Uterus (tissue), 4 donors: ENCODE results near the gene ERC2. TPM values are rescaled to one million over a fixed set of nuclear protein-coding genes. Genes with fewer than 3 reads are reported as not detected.

Experiments
- DNase-seq, 2 donors: peaks; one replicate each; pipeline ENCODE4 v3.0.0-alpha.2; 2019 to 2020
- H3K27ac ChIP-seq, 2 donors: fragments of 200-600 bp; sonication (generic); 1 replicate in 1 of 2; 2 replicates in 1 of 2; pipeline ENCODE4 v1.5.1; 2016 to 2018
- H3K27me3 ChIP-seq, 2 donors: fragments of 200-600 bp; sonication (generic); one replicate each; pipeline ENCODE4 v1.5.1; 2018 to 2019; ENCODE audit warnings: control low read depth in 1 of 2
- H3K36me3 ChIP-seq, 2 donors: fragments of 200-600 bp; sonication (generic); one replicate each; pipeline ENCODE4 v1.5.1; 2019; ENCODE audit warnings: control low read depth in 1 of 2
- H3K4me1 ChIP-seq, 2 donors: fragments of 200-600 bp; sonication (generic); one replicate each; pipeline ENCODE4 v1.5.1; 2018 to 2019; ENCODE audit warnings: control low read depth in 1 of 2
- H3K4me3 ChIP-seq, 2 donors: fragments of 200-600 bp; sonication (generic); 1 replicate in 1 of 2; 2 replicates in 1 of 2; pipeline ENCODE4 v1.5.1; 2018 to 2019; ENCODE audit warnings: mild to moderate bottlenecking in 1 of 2
- H3K9me3 ChIP-seq, 2 donors: fragments of 200-600 bp; sonication (generic); one replicate each; pipeline ENCODE4 v1.5.1; 2019; ENCODE audit warnings: control low read depth in 1 of 2
- CTCF ChIP-seq, 4 experiments: fragments of 200-600 bp in 2 of 4; fragments of 450-650 bp in 2 of 4; sonication (generic) in 2 of 4; IDR thresholded peaks; one replicate each; pipeline ENCODE4 v1.5.1; 2016 to 2019; ENCODE audit warnings: antibody characterized with exemption in 4 of 4, mild to moderate bottlenecking in 2 of 4, moderate library complexity in 1 of 4
- POLR2A ChIP-seq, 2 donors: fragments of 450-650 bp; IDR thresholded peaks; one replicate each; pipeline ENCODE4 v1.6.1; 2016; ENCODE audit warnings: antibody characterized with exemption in 2 of 2, mild to moderate bottlenecking in 1 of 2, moderate library complexity in 1 of 2
- intact Hi-C: fragments of 100-400 bp; cut with DNase I; formaldehyde crosslinking; loops from one replicate; pipeline ENCODE4 v1.15.1; 2023; ENCODE audit warnings: low total_unique reads
- total RNA-seq, 4 donors: library from RNA; depleted of rRNA in 3 of 4; stranded (reverse); fragments of >200 nt in 3 of 4; gene quantifications; one replicate each; pipeline versions ENCODE4 v1.1.0 to v1.2.4, GENCODE V29; 2014 to 2023
- donor health status: DM: yes; HTN: yes; CAD: no.

ERC2 gene
- total RNA-seq, 4 donors from 2014 or later: 1.7 to 5.5 TPM; not detected in 2

GRCh38 chr3:55597641-55598040, 870.6 kb downstream of the ERC2 start:
- intact Hi-C loops: no loop called here
- no peak for DNase-seq
- TF ChIP-seq POLR2A (IDR thresholded peaks at IDR 0.05): no peak
- no peak for TF ChIP-seq CTCF (IDR thresholded peaks at IDR 0.05)

GRCh38 chr3:55596212-55596611, 872.1 kb downstream of the ERC2 start:
- no peaks in the 10 kb centered on the region for H3K9me3 ChIP-seq
- no peak overlapping the region for H3K4me3 ChIP-seq
- TF ChIP-seq CTCF (IDR thresholded peaks at IDR 0.05) (no peak), POLR2A (IDR thresholded peaks at IDR 0.05) (no peak)
- H3K36me3 ChIP-seq: no peaks in the 10 kb centered on the region
- intact Hi-C loops: no loop called here
- no peak overlapping the region for H3K27ac ChIP-seq
- no peak for DNase-seq
- no peaks in the 10 kb centered on the region for H3K27me3 ChIP-seq
- no peaks in the 10 kb centered on the region for H3K4me1 ChIP-seq

More at GRCh38 chr3:55597641-55598040, 870.6 kb downstream of the ERC2 start:
- Histone ChIP-seq H3K36me3 (no peaks in the 10 kb centered on the region), H3K9me3 (no peaks in the 10 kb centered on the region), H3K27ac (no peak overlapping the region), H3K4me1 (no peaks in the 10 kb centered on the region), H3K4me3 (no peak overlapping the region), H3K27me3 (no peaks in the 10 kb centered on the region)

GRCh38 chr3:55595420-55595819, 872.8 kb downstream of the ERC2 start:
- Histone ChIP-seq H3K9me3 (no peaks in the 10 kb centered on the region), H3K27me3 (no peaks in the 10 kb centered on the region), H3K4me3 (no peak overlapping the region), H3K27ac (peak overlapping the region; percentile 19 to 46), H3K4me1 (no peaks in the 10 kb centered on the region), H3K36me3 (no peaks in the 10 kb centered on the region)
- TF ChIP-seq CTCF (IDR thresholded peaks at IDR 0.05) (no peak), POLR2A (IDR thresholded peaks at IDR 0.05) (no peak)
- DNase-seq: no peak
- intact Hi-C loops: no loop called here

GRCh38 chr3:55592572-55592971, 875.7 kb downstream of the ERC2 start:
- intact Hi-C loops: no loop called here
- TF ChIP-seq POLR2A (IDR thresholded peaks at IDR 0.05) (no peak), CTCF (IDR thresholded peaks at IDR 0.05) (no peak)

GRCh38 chr3:55591888-55592287, 876.4 kb downstream of the ERC2 start:
- no peaks in the 10 kb centered on the region for H3K36me3 ChIP-seq
- H3K4me1 ChIP-seq: no peaks in the 10 kb centered on the region
- H3K27ac ChIP-seq: peak overlapping the region; percentile 38 to 59
- no peak for DNase-seq
- TF ChIP-seq POLR2A (IDR thresholded peaks at IDR 0.05) (no peak), CTCF (IDR thresholded peaks at IDR 0.05) (no peak)
- intact Hi-C loops: no loop called here
- H3K27me3 ChIP-seq: no peaks in the 10 kb centered on the region
- no peaks in the 10 kb centered on the region for H3K9me3 ChIP-seq
- no peak overlapping the region for H3K4me3 ChIP-seq

More at GRCh38 chr3:55592572-55592971, 875.7 kb downstream of the ERC2 start:
- no peaks in the 10 kb centered on the region for H3K9me3 ChIP-seq
- H3K4me3 ChIP-seq: no peak overlapping the region
- no peaks in the 10 kb centered on the region for H3K4me1 ChIP-seq
- H3K27me3 ChIP-seq: no peaks in the 10 kb centered on the region
- DNase-seq: no peak
- H3K27ac ChIP-seq: peak overlapping the region in 1 of 2 donors; percentile 59
- H3K36me3 ChIP-seq: no peaks in the 10 kb centered on the region
